Eye (tissue), 1 donor: ENCODE data around the gene FNDC3B.
"Not testable (repeated sequence)": the region's sequence is repeated elsewhere in the genome, so short reads cannot be mapped to it uniquely, and the experiment has no call there.

Experiments
- DNase-seq: peaks from one replicate; pipeline ENCODE4 v3.0.0-alpha.2; 2015

The FNDC3B gene

GRCh38 chr3:172039436-172040077 is at the start of gene FNDC3B:
Gene FNDC3B, plus strand, starts transcription at chr3:172039578. Its CDS starts 72,902 bp downstream, at chr3:172112480.
- DNase-seq = peak; percentile 99

- not testable (repeated sequence) for DNase-seq
Measured at GRCh38 chr3:171990239-171990638, 49.1 kb upstream of the FNDC3B start.

- no peak for DNase-seq
Measured at GRCh38 chr3:171991166-171991565, 48.2 kb upstream of the FNDC3B start.

GRCh38 chr3:171994646-171995428 is 44.5 kb upstream of the FNDC3B start:
- peak; percentile 61 for DNase-seq

- DNase-seq = no peak
Measured at GRCh38 chr3:171995486-171995885, 43.9 kb upstream of the FNDC3B start.

GRCh38 chr3:171996178-171996817 is 43.1 kb upstream of the FNDC3B start:
- DNase-seq = no peak

DNA sequence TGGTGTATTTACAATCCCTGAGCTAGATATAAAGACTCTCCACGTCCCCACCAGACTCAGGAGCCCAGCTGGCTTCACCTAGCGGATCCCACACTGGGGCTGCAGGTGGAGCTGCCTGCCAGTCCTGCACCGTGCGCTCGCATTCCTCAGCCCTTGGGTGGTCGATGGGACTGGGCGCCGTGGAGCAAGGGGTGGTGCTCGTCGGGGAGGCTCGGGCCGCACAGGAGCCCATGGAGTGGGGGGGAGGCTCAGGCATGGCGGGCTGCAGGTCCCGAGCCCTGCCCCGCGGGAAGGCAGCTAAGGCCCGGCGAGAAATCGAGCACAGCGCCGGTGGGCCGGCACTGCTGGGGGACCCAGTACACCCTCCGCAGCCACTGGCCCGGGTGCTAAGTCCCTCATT is 40.6 kb upstream of the FNDC3B start:
- DNase-seq = not testable (repeated sequence)

GRCh38 chr3:172001616-172002015 is 37.8 kb upstream of the FNDC3B start:
- DNase-seq = not testable (repeated sequence)

DNA sequence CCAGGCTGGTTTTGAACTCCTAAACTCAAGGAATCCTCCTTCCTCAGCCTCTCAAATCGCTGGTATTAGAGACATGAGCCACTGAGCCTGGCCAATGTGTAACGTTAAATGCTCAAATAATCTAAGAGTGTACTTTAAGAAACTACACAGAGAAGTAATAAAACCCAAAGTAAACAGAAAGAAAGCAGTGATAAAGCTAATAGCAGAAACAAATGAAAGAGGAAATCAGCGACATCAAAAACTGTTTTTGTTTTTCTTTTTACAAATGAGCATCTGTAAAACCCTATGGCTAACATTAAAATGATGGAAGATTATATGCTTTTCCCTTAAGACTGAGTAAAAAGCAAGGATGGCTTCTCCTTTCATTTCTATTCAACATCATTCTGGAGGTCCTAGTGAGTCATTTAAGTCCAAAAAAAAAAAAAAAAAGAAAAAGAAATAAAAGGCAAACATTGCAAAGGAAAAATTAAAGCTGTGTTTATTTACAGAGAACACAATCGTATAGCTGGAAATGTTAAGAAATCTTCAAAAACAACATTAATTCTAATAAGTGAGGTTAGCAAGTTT is 36.8 kb upstream of the FNDC3B start:
- DNase-seq = no peak

DNA sequence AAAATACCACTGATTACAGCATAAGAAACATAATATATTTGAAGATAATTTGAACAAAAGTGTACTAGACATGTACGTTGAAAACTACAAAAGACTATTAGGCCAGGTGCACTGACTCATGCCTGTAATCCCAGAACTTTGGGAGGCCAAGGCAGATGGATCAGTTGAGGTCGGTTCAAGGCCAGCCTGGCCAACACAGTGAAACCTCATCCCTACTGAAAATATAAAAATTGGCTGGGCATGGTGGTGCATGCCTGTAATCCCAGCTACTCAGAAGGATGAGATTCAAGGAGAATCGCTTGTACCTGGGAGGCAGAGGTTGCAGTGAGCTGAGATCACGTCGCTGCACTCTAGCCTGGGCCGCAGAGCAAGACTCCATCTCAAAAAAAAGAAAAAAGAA is 36.2 kb upstream of the FNDC3B start:
- no peak for DNase-seq

GRCh38 chr3:172007065-172007370 is 32.4 kb upstream of the FNDC3B start:
- no peak for DNase-seq

GRCh38 chr3:172009803-172010202 is 29.6 kb upstream of the FNDC3B start:
- DNase-seq = no peak

GRCh38 chr3:172012775-172013174 is 26.6 kb upstream of the FNDC3B start:
- no peak for DNase-seq

DNA sequence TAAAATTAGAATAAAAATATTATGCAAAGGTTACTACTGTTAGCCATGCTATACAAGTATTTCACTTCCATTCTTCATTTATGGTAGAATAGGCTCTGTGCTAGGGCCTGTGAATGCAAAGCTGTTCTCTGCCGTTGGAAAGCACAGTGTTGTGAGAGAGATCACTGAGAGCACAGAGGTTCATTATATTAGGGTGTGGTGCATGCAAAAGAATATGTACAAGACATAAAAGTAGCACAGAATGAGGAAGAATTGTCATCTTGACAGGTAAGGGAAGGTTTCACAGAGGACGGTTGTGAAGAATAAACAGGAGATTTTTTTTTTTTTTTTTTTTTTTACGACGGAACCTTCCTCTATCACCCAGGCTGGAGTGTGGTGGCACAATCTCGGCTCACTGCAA is 25.2 kb upstream of the FNDC3B start:
- no peak for DNase-seq

DNA sequence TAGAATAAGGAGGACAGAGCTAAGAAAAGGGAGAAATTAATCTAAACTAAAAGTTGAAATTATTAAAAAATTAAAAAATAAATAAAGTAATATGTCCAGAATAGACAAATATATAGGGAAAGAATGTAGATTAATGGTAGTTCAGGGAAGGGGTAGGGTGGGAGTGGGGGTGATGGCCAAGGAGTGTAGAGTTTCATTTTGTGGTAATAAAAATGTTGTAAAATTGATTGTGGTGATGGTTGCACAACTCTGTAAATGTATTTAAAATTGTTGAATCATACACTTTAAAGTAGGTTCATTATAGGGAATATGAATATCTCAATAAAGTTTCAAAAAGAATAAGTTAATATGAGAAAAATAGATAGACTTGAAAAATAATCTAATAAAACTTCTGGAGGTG is 21.0 kb upstream of the FNDC3B start:
- DNase-seq = no peak

GRCh38 chr3:172020763-172021162 is 18.6 kb upstream of the FNDC3B start:
- no peak for DNase-seq

GRCh38 chr3:172021164-172021563 is 18.2 kb upstream of the FNDC3B start:
- no peak for DNase-seq

DNA sequence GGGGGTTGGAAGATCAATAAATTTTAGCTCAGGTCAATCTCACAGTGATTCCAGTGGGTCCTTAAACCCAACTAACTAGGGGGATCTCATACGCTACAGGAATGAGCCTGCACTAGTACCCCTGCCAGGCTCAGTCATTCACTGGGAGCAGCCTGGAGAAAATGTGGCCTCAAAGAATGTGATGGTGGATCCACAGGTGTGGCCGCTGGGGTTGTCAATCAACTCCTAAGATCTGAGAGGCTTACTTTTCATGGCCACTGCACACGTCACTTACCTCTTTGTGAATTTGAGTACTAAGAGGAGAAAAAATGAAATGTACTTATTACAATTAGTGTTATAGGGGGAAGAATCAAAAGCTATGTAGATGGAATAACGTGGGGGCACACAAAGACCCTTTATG is 17.5 kb upstream of the FNDC3B start:
- DNase-seq = no peak

GRCh38 chr3:172023915-172024314 is 15.5 kb upstream of the FNDC3B start:
- DNase-seq = no peak

GRCh38 chr3:172024679-172025078 is 14.7 kb upstream of the FNDC3B start:
- DNase-seq = no peak

- DNase-seq = no peak
Measured at GRCh38 chr3:172029425-172030098, 9.8 kb upstream of the FNDC3B start.

DNA sequence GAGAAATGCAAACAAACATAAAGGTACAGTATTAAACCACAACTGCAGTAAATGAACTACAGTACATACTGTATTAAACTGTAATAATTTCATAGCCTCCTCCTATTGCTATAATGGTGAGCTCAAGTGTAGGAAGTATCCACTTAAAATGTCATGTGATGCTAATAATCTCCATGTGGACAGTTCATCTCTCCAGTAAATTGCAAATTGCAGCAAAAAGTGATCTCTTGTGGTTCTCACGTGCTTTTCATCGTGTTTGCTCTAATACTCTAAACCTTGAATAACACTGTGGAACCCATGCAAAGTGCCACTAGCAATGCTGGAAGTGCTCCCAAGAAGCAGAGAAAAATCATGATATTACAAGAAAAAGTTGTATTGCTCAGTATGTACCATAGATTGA is 9.2 kb upstream of the FNDC3B start:
- no peak for DNase-seq

DNA sequence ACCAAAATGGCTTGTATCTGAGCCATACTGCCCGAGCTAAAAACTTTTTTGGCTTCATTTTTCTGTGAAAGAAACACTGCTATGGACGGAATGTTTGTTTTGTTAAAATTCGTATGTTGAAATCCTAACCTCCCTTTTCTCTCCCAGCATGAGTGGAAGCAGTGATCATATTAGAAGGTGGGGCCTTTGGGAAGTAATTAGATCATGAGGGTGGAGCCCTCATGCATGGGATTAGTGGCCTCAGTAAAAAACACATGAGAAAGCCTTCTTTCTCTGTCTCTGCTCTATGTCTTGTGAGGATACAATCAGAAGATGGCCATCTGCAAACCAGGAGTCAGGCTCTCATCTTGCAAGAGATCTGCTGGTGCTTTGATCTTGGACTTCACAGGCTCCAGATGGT is 7.4 kb upstream of the FNDC3B start:
- no peak for DNase-seq
